T-cell (primary cell): ENCODE results near the gene FAAP100. TPM values are rescaled to one million over a fixed set of nuclear protein-coding genes. Genes with fewer than 3 reads are reported as not detected.

ENCODE experiments used
- ATAC-seq, 4 experiments: fragments of 200-7000 bp in 3 of 4; fragments of 150-1000 bp in 1 of 4; cut with Tn5 transposase; replicated peaks in 1 of 4; 1 replicate in 3 of 4; 2 replicates in 1 of 4; pipeline ENCODE4 v1.10.0; 2021; ENCODE audit warnings: moderate library complexity in 3 of 4, mild to moderate bottlenecking in 2 of 4, moderate number of reproducible peaks in 1 of 4
- CTCF ChIA-PET, 2 donors: fragments of 300-600 bp; sonication (Branson Sonifier 250); formaldehyde crosslinking; loops; one replicate each; lab custom pipeline; 2022; ENCODE audit warnings: antibody characterized with exemption in 2 of 2; lab: Charles Lee
- POLR2A ChIA-PET, 2 donors: fragments of 300-600 bp; sonication (Branson Sonifier 250); formaldehyde crosslinking; loops; one replicate each; lab custom pipeline; 2022; ENCODE audit warnings: antibody characterized with exemption in 2 of 2; lab: Charles Lee
- DNase-seq, 35 experiments: peaks; one replicate each; pipeline versions ENCODE4 v3.0.0 to v3.0.0-alpha.2; 2013 to 2023
- H3K27ac ChIP-seq: one replicate; pipeline ENCODE4 v1.5.1; 2013; ENCODE audit warnings: low read length
- H3K27me3 ChIP-seq, 2 experiments: replicated peaks in 1 of 2; 1 replicate in 1 of 2; 2 replicates in 1 of 2; pipeline versions ENCODE4 v1.6.1 to v1.7.0; 2013; ENCODE audit warnings: low read length in 1 of 2, mixed read lengths in 1 of 2; ENCODE audit not compliant: control insufficient read depth in 2 of 2, insufficient read depth in 2 of 2; ENCODE audit errors: extremely low read depth in 1 of 2
- H3K36me3 ChIP-seq, 2 donors: 1 replicate in 1 of 2; 2 replicates in 1 of 2; pipeline versions ENCODE4 v1.6.1 to v1.7.0; 2013; ENCODE audit warnings: low read length in 1 of 2; ENCODE audit not compliant: control insufficient read depth in 2 of 2, insufficient read depth in 1 of 2; ENCODE audit errors: extremely low read depth in 1 of 2
- H3K4me1 ChIP-seq, 2 experiments: 1 replicate in 1 of 2; 2 replicates in 1 of 2; pipeline versions ENCODE4 v1.6.1 to v1.7.0; 2013; ENCODE audit warnings: low read length in 2 of 2, mixed read lengths in 1 of 2; ENCODE audit not compliant: insufficient read depth in 2 of 2, control insufficient read depth in 1 of 2; ENCODE audit errors: extremely low read depth in 1 of 2
- H3K4me3 ChIP-seq, 2 donors: 1 replicate in 1 of 2; 2 replicates in 1 of 2; pipeline versions ENCODE4 v1.5.1 to v1.7.0; 2013; ENCODE audit warnings: mild to moderate bottlenecking in 2 of 2, low read length in 1 of 2, moderate library complexity in 1 of 2; ENCODE audit not compliant: control insufficient read depth in 1 of 2; ENCODE audit errors: extremely low read depth in 1 of 2
- H3K9me3 ChIP-seq: 2 replicates; pipeline ENCODE4 v1.7.0; 2013
- H3K27ac Mint-ChIP-seq, 2 donors: one replicate each; pipeline ENCODE4 v1.8.0; 2020 to 2021; ENCODE audit warnings: mild to moderate bottlenecking in 2 of 2, mixed read lengths in 2 of 2
- H3K27me3 Mint-ChIP-seq, 2 donors: one replicate each; pipeline ENCODE4 v1.8.0; 2021 to 2022; ENCODE audit warnings: mixed read lengths in 2 of 2
- H3K36me3 Mint-ChIP-seq: one replicate; pipeline ENCODE4 v1.8.0; 2021; ENCODE audit warnings: mixed read lengths
- H3K4me1 Mint-ChIP-seq, 3 donors: one replicate each; pipeline ENCODE4 v1.8.0; 2020 to 2022; ENCODE audit warnings: mixed read lengths in 3 of 3, mild to moderate bottlenecking in 1 of 3
- H3K4me3 Mint-ChIP-seq, 3 donors: one replicate each; pipeline ENCODE4 v1.8.0; 2020 to 2022; ENCODE audit warnings: mild to moderate bottlenecking in 3 of 3, mixed read lengths in 3 of 3, moderate library complexity in 3 of 3
- H3K9me3 Mint-ChIP-seq, 3 donors: one replicate each; pipeline ENCODE4 v1.8.0; 2020 to 2022; ENCODE audit warnings: mixed read lengths in 3 of 3
- WGBS: methylation state at CpG from one replicate; pipeline ENCODE4 v1.1.5; 2013; ENCODE audit warnings: missing lambda C conversion rate; ENCODE audit not compliant: insufficient coverage; 5-methylcytosine and 5-hydroxymethylcytosine counted together
- total RNA-seq, 35 experiments: library from RNA in 6 of 35; stranded (reverse) in 6 of 35; fragments of 120-200 nt in 1 of 35; gene quantifications; one replicate each; pipeline versions ENCODE4 v1.2.1 to v1.2.4 and lab custom pipeline; 2013 to 2026

The FAAP100 gene
- total RNA-seq, 5 donors from 2014 or later (not counting 1 experiment from before 2014, with no cell fraction given) = 31.7 to 62.1 (median 59.0) TPM

DNA sequence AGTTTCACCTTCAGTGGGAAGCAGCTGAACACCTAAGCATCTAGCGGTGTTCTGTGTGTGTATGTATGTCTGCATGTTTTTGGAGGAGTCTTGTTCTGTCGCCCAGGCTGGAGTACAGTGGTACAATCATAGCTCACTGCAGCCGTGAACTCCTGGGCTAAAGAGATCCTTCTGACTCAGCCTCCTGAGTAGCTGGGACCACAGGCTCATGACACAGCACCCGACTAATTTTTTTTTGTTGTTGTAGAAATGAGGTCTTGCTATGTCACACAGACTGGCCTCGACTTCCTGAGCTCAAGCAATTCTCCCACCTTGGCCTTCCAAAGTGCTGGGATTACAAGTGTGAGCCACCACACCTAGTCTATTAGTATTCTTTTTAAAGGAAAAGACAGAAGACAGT lies 30.2 kb upstream of the FAAP100 start:
- CTCF ChIA-PET = interaction anchor here in 1 of 2 donors (0.6 kb wide), 1 partner anchor 79 kb away, joined by 11 read pairs; no protein-coding TSS in a partner anchor
- Mint-ChIP-seq H3K27me3 (no peaks in the 10 kb centered on the region), H3K4me1 (peaks cover 0 to 20% (median 8%) of the 10 kb centered on the region in 3 donors), H3K36me3 (peaks cover 44% of the 10 kb centered on the region), H3K27ac (no peak overlapping the region), H3K4me3 (no peak overlapping the region), H3K9me3 (no peaks in the 10 kb centered on the region)
- POLR2A ChIA-PET = no interaction called here
- H3K27ac ChIP-seq = no peak overlapping the region
- ATAC-seq (no peak), DNase-seq (no peak)
- WGBS = 78% methylated on average over 3 of the region's 5 CpGs
- no peaks in the 10 kb centered on the region for H3K27me3 ChIP-seq
- no peaks in the 10 kb centered on the region for H3K4me1 ChIP-seq
- no peak overlapping the region for H3K4me3 ChIP-seq
- H3K36me3 ChIP-seq = peaks cover 14 to 69% of the 10 kb centered on the region in 2 donors
- no peaks in the 10 kb centered on the region for H3K9me3 ChIP-seq

DNA sequence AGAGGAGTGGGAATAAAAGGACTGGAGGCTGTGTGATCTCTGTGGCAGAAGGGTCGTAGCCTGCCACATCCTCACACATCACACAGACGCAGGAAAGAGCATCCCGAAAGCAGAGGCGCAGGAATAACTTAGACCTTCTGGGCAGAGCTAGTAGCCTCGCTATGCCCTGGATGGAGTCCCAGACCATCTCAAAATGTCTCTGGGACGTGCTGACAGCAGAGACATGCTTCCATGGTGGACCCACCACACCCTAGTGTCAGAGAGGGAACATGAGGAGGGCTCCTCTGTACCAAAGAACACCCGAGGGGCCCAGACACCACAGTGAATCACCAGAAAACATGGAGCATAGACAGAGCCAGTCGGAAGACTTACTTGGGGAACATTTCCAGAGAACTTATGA lies 29.6 kb upstream of the FAAP100 start:
- H3K4me3 Mint-ChIP-seq = no peak overlapping the region
- CTCF ChIA-PET = interaction anchor here in 1 of 2 donors (0.6 kb wide), 1 partner anchor 80 kb away, joined by 11 read pairs; no protein-coding TSS in a partner anchor
- no peaks in the 10 kb centered on the region for H3K4me1 ChIP-seq
- peaks cover 14 to 67% of the 10 kb centered on the region in 2 donors for H3K36me3 ChIP-seq
- H3K9me3 Mint-ChIP-seq = no peaks in the 10 kb centered on the region
- H3K4me1 Mint-ChIP-seq = peaks cover 0 to 24% (median 8%) of the 10 kb centered on the region in 3 donors
- no peak overlapping the region for H3K4me3 ChIP-seq
- ATAC-seq (no peak), DNase-seq (no peak)
- H3K27ac Mint-ChIP-seq = no peak overlapping the region
- 94% methylated on average over 3 of the region's 8 CpGs for WGBS
- H3K27ac ChIP-seq = no peak overlapping the region
- H3K36me3 Mint-ChIP-seq = peaks cover 44% of the 10 kb centered on the region
- no peaks in the 10 kb centered on the region for H3K9me3 ChIP-seq
- POLR2A ChIA-PET = no interaction called here
- H3K27me3 Mint-ChIP-seq = no peaks in the 10 kb centered on the region
- H3K27me3 ChIP-seq = no peaks in the 10 kb centered on the region

DNA sequence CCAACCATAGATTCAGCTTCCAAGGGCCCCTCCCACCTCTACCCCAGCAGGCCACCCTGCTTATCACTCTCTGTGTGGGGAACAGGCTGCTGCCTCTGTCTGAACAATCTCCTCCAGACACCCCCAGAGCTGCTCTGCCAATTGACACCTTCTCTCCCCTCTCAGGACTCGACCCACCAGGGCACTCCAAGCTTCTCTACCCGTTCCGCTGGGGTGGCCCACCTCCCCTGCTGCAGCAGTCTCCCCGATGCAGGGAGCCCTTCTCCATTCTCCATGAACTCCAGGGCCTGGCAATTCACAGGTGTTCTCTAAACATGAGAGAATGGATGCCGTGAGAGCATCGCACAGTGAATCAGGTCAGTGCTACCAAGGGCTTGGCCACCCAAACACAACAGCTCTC lies 28.3 kb upstream of the FAAP100 start:
- no peak overlapping the region for H3K4me3 Mint-ChIP-seq
- H3K27me3 Mint-ChIP-seq = no peaks in the 10 kb centered on the region
- H3K4me3 ChIP-seq = no peak overlapping the region
- CTCF ChIA-PET = no interaction called here
- ATAC-seq (no peak), DNase-seq (no peak)
- no peaks in the 10 kb centered on the region for H3K9me3 Mint-ChIP-seq
- H3K4me1 ChIP-seq = no peaks in the 10 kb centered on the region
- POLR2A ChIA-PET = no interaction called here
- H3K36me3 ChIP-seq = peaks cover 11 to 67% of the 10 kb centered on the region in 2 donors
- peaks cover 0 to 24% (median 8%) of the 10 kb centered on the region in 3 donors for H3K4me1 Mint-ChIP-seq
- H3K9me3 ChIP-seq = no peaks in the 10 kb centered on the region
- no peaks in the 10 kb centered on the region for H3K27me3 ChIP-seq
- H3K27ac Mint-ChIP-seq = no peak overlapping the region
- H3K27ac ChIP-seq = no peak overlapping the region
- peaks cover 42% of the 10 kb centered on the region for H3K36me3 Mint-ChIP-seq
- WGBS = 95% methylated on average over 6 of the region's 6 CpGs

DNA sequence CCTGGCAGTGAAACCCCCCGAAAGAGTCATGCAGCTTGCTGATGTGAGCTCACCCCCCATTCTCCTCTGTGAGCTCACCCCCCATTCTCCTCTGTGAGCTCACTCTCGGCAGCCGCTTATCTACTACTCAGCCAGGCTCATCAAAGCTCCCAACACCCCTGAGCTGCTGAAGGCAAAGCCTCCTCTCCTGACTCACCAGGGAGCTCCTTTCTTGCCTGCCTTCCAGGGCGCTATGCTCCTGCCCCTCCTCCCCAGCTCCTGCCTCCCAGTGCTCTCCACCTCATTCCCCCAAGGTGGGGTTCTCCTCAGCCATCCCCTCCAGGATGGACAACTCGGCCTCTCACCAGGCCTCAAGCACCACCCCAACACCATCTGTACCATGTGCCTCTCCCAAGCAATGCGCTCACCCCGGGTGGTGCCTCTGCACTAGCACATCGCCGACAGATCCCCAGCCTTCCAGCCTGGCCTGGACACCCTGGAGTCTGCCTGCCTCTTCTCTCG lies 27.7 kb upstream of the FAAP100 start:
- H3K9me3 ChIP-seq = no peaks in the 10 kb centered on the region
- peaks cover 12 to 65% of the 10 kb centered on the region in 2 donors for H3K36me3 ChIP-seq
- DNase-seq (no peak), ATAC-seq (no peak)
- no peaks in the 10 kb centered on the region for H3K4me1 ChIP-seq
- no peaks in the 10 kb centered on the region for H3K27me3 Mint-ChIP-seq
- 95% methylated on average over 10 of the region's 10 CpGs for WGBS
- H3K4me3 ChIP-seq = no peak overlapping the region
- no peaks in the 10 kb centered on the region for H3K27me3 ChIP-seq
- no peaks in the 10 kb centered on the region for H3K9me3 Mint-ChIP-seq
- peaks cover 42% of the 10 kb centered on the region for H3K36me3 Mint-ChIP-seq
- ChIA-PET POLR2A (no interaction called here), CTCF (no interaction called here)
- H3K27ac ChIP-seq = no peak overlapping the region
- H3K27ac Mint-ChIP-seq = no peak overlapping the region
- H3K4me3 Mint-ChIP-seq = no peak overlapping the region
- peaks cover 0 to 24% (median 8%) of the 10 kb centered on the region in 3 donors for H3K4me1 Mint-ChIP-seq

DNA sequence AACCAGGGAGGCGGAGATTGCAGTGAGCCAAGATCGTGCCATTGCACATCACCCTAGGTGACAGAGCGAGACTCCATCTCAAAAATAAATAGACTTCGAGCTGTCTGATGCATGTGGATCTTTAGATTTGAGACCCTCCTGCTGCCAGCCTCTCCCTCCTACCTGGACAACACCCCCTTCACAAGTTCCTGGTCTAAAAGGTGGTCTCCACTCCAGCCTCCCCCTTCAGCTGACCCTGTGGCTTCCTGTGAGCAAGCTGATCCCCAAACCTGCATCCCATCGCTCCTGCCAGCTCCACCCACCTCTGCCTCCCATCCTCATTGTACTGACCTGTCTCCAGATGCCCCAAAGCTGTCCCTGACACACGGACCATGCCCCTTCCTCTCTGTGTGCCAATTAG lies 27.1 kb upstream of the FAAP100 start:
- H3K9me3 Mint-ChIP-seq = no peaks in the 10 kb centered on the region
- no peak for ATAC-seq
- no peak overlapping the region for H3K4me3 Mint-ChIP-seq
- H3K9me3 ChIP-seq = no peaks in the 10 kb centered on the region
- ChIA-PET POLR2A (no interaction called here), CTCF (no interaction called here)
- no peak for DNase-seq
- H3K27ac Mint-ChIP-seq = no peak overlapping the region
- peaks cover 17 to 69% of the 10 kb centered on the region in 2 donors for H3K36me3 ChIP-seq
- 97% methylated on average over 4 of the region's 6 CpGs for WGBS
- no peaks in the 10 kb centered on the region for H3K27me3 Mint-ChIP-seq
- no peak overlapping the region for H3K4me3 ChIP-seq
- H3K4me1 ChIP-seq = no peaks in the 10 kb centered on the region
- H3K4me1 Mint-ChIP-seq = peaks cover 0 to 24% (median 8%) of the 10 kb centered on the region in 3 donors
- H3K27ac ChIP-seq = no peak overlapping the region
- H3K36me3 Mint-ChIP-seq = peaks cover 41% of the 10 kb centered on the region
- H3K27me3 ChIP-seq = no peaks in the 10 kb centered on the region

DNA sequence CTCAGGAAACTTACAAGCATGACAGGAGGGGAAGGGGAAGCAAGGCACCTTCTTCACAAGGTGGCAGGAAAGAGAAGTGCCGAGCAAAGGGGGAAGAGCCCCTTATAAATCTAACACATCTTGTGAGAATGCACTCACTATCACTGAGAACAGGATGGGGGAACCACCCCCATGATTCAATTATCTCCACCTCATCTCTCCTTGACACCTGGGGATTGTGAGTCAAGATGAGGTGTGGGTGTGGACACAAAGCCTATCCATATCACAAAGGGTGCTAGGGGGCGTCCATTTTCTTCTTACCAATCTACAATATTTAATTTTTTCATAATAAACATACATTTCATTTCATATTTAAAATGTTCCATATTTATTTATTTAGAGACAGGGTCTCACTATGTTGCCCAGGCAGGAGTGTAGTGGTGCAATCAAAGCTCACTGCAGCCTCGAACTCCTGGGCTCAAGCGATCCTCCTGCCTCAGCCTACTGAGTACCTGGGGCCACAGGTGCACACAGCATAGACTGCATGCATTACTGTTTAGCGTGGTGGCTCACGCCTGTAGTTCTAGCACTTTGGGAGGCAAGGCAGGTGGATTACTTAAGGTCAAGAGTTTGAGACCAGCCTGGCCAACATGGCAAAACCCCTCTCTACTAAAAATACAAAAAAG lies 26.5 kb upstream of the FAAP100 start:
- Histone ChIP-seq H3K27ac (no peak overlapping the region), H3K36me3 (peaks cover 23 to 69% of the 10 kb centered on the region in 2 donors), H3K4me1 (no peaks in the 10 kb centered on the region), H3K4me3 (no peak overlapping the region), H3K9me3 (no peaks in the 10 kb centered on the region), H3K27me3 (no peaks in the 10 kb centered on the region)
- ChIA-PET CTCF (no interaction called here), POLR2A (no interaction called here)
- H3K4me1 Mint-ChIP-seq = peaks cover 0 to 24% (median 8%) of the 10 kb centered on the region in 3 donors
- no peak overlapping the region for H3K27ac Mint-ChIP-seq
- no peak for ATAC-seq
- peaks cover 41% of the 10 kb centered on the region for H3K36me3 Mint-ChIP-seq
- no peak overlapping the region for H3K4me3 Mint-ChIP-seq
- 100% methylated on average over 2 of the region's 6 CpGs for WGBS
- H3K9me3 Mint-ChIP-seq = no peaks in the 10 kb centered on the region
- DNase-seq = no peak
- H3K27me3 Mint-ChIP-seq = no peaks in the 10 kb centered on the region
